CD4-positive, alpha-beta T cell treated with Interleukin-21 for 1 hour (primary cell): ENCODE results near the gene IQGAP2.

ENCODE experiments used
- DNase-seq: peaks from one replicate; pipeline ENCODE4 v3.0.0-alpha.2; 2020

The IQGAP2 gene

GRCh38 chr5:76479973-76480667, 77.0 kb downstream of the IQGAP2 start:
- no peak for DNase-seq

GRCh38 chr5:76482984-76483383, 79.9 kb downstream of the IQGAP2 start:
- no peak for DNase-seq

GRCh38 chr5:76483433-76483832, 80.3 kb downstream of the IQGAP2 start:
- no peak for DNase-seq

GRCh38 chr5:76483881-76484280, 80.8 kb downstream of the IQGAP2 start:
- DNase-seq, result no peak

- no peak for DNase-seq
Measured at GRCh38 chr5:76485511-76485910, 82.4 kb downstream of the IQGAP2 start.

- DNase-seq, result no peak
Measured at GRCh38 chr5:76487386-76487785, 84.3 kb downstream of the IQGAP2 start.

- no peak for DNase-seq
Measured at GRCh38 chr5:76487821-76488220, 84.7 kb downstream of the IQGAP2 start.

GRCh38 chr5:76488969-76489368, 85.9 kb downstream of the IQGAP2 start:
- DNase-seq, result no peak

- DNase-seq, result no peak
Measured at GRCh38 chr5:76489877-76490688, 87.0 kb downstream of the IQGAP2 start.

GRCh38 chr5:76490960-76491359, 87.9 kb downstream of the IQGAP2 start:
- DNase-seq, result no peak

- no peak for DNase-seq
Measured at GRCh38 chr5:76492819-76493189, 89.7 kb downstream of the IQGAP2 start.

GRCh38 chr5:76493190-76493837, 90.2 kb downstream of the IQGAP2 start:
- no peak for DNase-seq

- no peak for DNase-seq
Measured at GRCh38 chr5:76494201-76494600, 91.1 kb downstream of the IQGAP2 start.

- DNase-seq, result no peak
Measured at GRCh38 chr5:76495870-76496269, 92.8 kb downstream of the IQGAP2 start.

GRCh38 chr5:76497065-76497460, 94.0 kb downstream of the IQGAP2 start:
- no peak for DNase-seq

- no peak for DNase-seq
Measured at GRCh38 chr5:76497986-76498717, 95.1 kb downstream of the IQGAP2 start.

- DNase-seq, result no peak
Measured at GRCh38 chr5:76499507-76500161, 96.5 kb downstream of the IQGAP2 start.

- DNase-seq, result no peak
Measured at GRCh38 chr5:76500633-76501393, 97.7 kb downstream of the IQGAP2 start.

- no peak for DNase-seq
Measured at GRCh38 chr5:76503929-76504328, 100.8 kb downstream of the IQGAP2 start.

- no peak for DNase-seq
Measured at GRCh38 chr5:76504901-76505564, 101.9 kb downstream of the IQGAP2 start.

GRCh38 chr5:76513476-76513875, 110.4 kb downstream of the IQGAP2 start:
- no peak for DNase-seq
